GM18507 (cell line): ENCODE results near the gene BMP10.
A peak's percentile ranks its signal among the peaks of the same experiment; 100 is the strongest.

Experiments used
- DNase-seq: peaks from one replicate; pipeline ENCODE4 v3.0.0; 2011; ENCODE audit warnings: low read depth; ENCODE audit not compliant: insufficient read length; ENCODE audit errors: extremely low spot score
- FAIRE-seq: peaks from 2 replicates; lab custom pipeline; 2011; peaks lifted over from hg19 to GRCh38; lab: Jason Lieb, UNC

Gene BMP10

GRCh38 chr2:68857202-68857845, 13.9 kb downstream of the BMP10 start:
- DNase-seq (no peak), FAIRE-seq (no peak)

GRCh38 chr2:68855550-68855949, 15.6 kb downstream of the BMP10 start:
- FAIRE-seq (no peak), DNase-seq (no peak)

- FAIRE-seq = no peak
Measured at GRCh38 chr2:68854476-68854875, 16.7 kb downstream of the BMP10 start.

GRCh38 chr2:68853915-68854314, 17.3 kb downstream of the BMP10 start:
- DNase-seq (no peak), FAIRE-seq (no peak)

More at GRCh38 chr2:68854476-68854875, 16.7 kb downstream of the BMP10 start:
- no peak for DNase-seq

GRCh38 chr2:68853035-68853434, 18.2 kb downstream of the BMP10 start:
- FAIRE-seq (no peak), DNase-seq (no peak)

- DNase-seq (no peak), FAIRE-seq (no peak)
Measured at GRCh38 chr2:68850524-68850923, 20.7 kb downstream of the BMP10 start.

- DNase-seq (no peak), FAIRE-seq (no peak)
Measured at GRCh38 chr2:68849579-68850030, 21.6 kb downstream of the BMP10 start.

GRCh38 chr2:68847751-68848150, 23.4 kb downstream of the BMP10 start:
- no peak for DNase-seq
- FAIRE-seq = no peak

GRCh38 chr2:68846091-68846490, 25.1 kb downstream of the BMP10 start:
- FAIRE-seq (no peak), DNase-seq (no peak)

- DNase-seq = no peak
- no peak for FAIRE-seq
Measured at GRCh38 chr2:68845043-68845442, 26.2 kb downstream of the BMP10 start.

GRCh38 chr2:68839260-68839833, 31.9 kb downstream of the BMP10 start:
- DNase-seq (no peak), FAIRE-seq (no peak)

- no peak for FAIRE-seq
- DNase-seq = no peak
Measured at GRCh38 chr2:68838641-68839040, 32.6 kb downstream of the BMP10 start.

- FAIRE-seq = no peak
Measured at GRCh38 chr2:68837861-68838341, 33.3 kb downstream of the BMP10 start.

GRCh38 chr2:68837164-68837860, 33.9 kb downstream of the BMP10 start:
- DNase-seq = peak; percentile 30
- peak; percentile 78 for FAIRE-seq

More at GRCh38 chr2:68837861-68838341, 33.3 kb downstream of the BMP10 start:
- DNase-seq = no peak

- no peak for FAIRE-seq
- DNase-seq = no peak
Measured at GRCh38 chr2:68835621-68836020, 35.6 kb downstream of the BMP10 start.

- no peak for FAIRE-seq
- no peak for DNase-seq
Measured at GRCh38 chr2:68834737-68835376, 36.3 kb downstream of the BMP10 start.

- DNase-seq (no peak), FAIRE-seq (no peak)
Measured at GRCh38 chr2:68833162-68833561, 38.0 kb downstream of the BMP10 start.

GRCh38 chr2:68832233-68832869, 38.8 kb downstream of the BMP10 start:
- no peak for DNase-seq
- FAIRE-seq = peak; percentile 47

GRCh38 chr2:68831686-68832232, 39.4 kb downstream of the BMP10 start:
- FAIRE-seq (no peak), DNase-seq (no peak)
